Bronchial epithelial cell (primary cell): ENCODE measurements around the gene SUPT6H. TPM values are rescaled to one million over a fixed set of nuclear protein-coding genes. Genes with fewer than 3 reads are reported as not detected.

Experiments used
- DNase-seq: peaks from one replicate; pipeline ENCODE4 v3.0.0-alpha.2; 2010; ENCODE audit warnings: low read depth
- FAIRE-seq: peaks from 2 replicates; lab custom pipeline; 2011; peaks lifted over from hg19 to GRCh38; lab: Jason Lieb, UNC
- H3K27me3 ChIP-seq: 2 replicates; pipeline ENCODE4 v1.5.1; 2011; ENCODE audit warnings: low read length; ENCODE audit not compliant: control insufficient read depth, insufficient read depth
- H3K36me3 ChIP-seq: 2 replicates; pipeline ENCODE4 v1.5.1; 2011; ENCODE audit warnings: low read length; ENCODE audit not compliant: control insufficient read depth, insufficient read depth
- H3K4me3 ChIP-seq: 2 replicates; pipeline ENCODE4 v1.5.1; 2011; ENCODE audit warnings: mild to moderate bottlenecking, low read depth, low read length, control low read depth
- CTCF ChIP-seq: IDR thresholded peaks from 2 replicates; pipeline ENCODE4 v1.5.1; 2011; ENCODE audit warnings: mild to moderate bottlenecking, moderate library complexity, low read length, control low read depth, inconsistent platforms; ENCODE audit not compliant: insufficient read depth, severe bottlenecking
- total RNA-seq: library from RNA; depleted of rRNA; stranded (reverse); fragments of >200 nt; gene quantifications from 2 replicates; pipeline ENCODE4 v1.2.1, GENCODE V29; 2014

Gene SUPT6H
- total RNA-seq, 1 donor from 2014 or later = 23.2 TPM

GRCh38 chr17:28737770-28738679 is 76.0 kb downstream of the SUPT6H start:
- no peak for TF ChIP-seq CTCF
- FAIRE-seq = no peak

GRCh38 chr17:28738680-28739384 is 76.8 kb downstream of the SUPT6H start:
- H3K36me3 ChIP-seq = peaks cover 1% of the 10 kb centered on the region
- no peak overlapping the region for H3K4me3 ChIP-seq
- no peaks in the 10 kb centered on the region for H3K27me3 ChIP-seq
- no peak for TF ChIP-seq CTCF
- FAIRE-seq = no peak
- DNase-seq = no peak

More at GRCh38 chr17:28737770-28738679, 76.0 kb downstream of the SUPT6H start:
- Histone ChIP-seq H3K27me3 (no peaks in the 10 kb centered on the region), H3K36me3 (peaks cover 1% of the 10 kb centered on the region), H3K4me3 (no peak overlapping the region)
- DNase-seq = no peak

GRCh38 chr17:28740406-28741357 is 78.7 kb downstream of the SUPT6H start:
- Histone ChIP-seq H3K4me3 (no peak overlapping the region), H3K27me3 (no peaks in the 10 kb centered on the region), H3K36me3 (peaks cover 3% of the 10 kb centered on the region)
- no peak for TF ChIP-seq CTCF
- FAIRE-seq (no peak), DNase-seq (no peak)

- FAIRE-seq (no peak), DNase-seq (no peak)
- TF ChIP-seq CTCF = no peak
- Histone ChIP-seq H3K36me3 (peaks cover 3% of the 10 kb centered on the region), H3K27me3 (no peaks in the 10 kb centered on the region), H3K4me3 (no peak overlapping the region)
Measured at GRCh38 chr17:28741358-28742349, 79.6 kb downstream of the SUPT6H start.
